HG03460 (cell line): ENCODE measurements around the gene PNPLA4.

Experiments used
- ATAC-seq: cut with Tn5 transposase; IDR thresholded peaks from one replicate; pipeline ENCODE4 v1.9.1; 2021; ENCODE audit not compliant: unreplicated experiment

The PNPLA4 gene

DNA sequence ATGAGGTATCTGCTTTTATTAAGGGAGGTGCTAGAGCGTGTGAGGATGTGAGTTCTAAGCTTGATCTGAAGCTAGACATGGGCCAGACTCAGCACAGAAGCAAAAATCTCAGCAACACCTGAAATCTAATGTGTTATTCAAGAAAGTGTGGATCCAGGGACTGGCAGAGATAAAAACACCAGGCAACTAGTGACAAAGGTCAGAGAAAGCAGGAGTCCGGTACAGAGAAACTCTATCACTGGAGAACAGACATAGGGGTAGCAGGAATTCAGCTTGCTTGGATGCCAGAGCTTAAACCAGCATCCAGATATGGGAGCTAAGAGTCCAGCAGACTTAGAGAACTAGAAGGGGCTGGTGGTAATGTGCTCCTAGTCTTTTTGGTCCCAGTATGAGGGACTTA, 50.3 kb downstream of the PNPLA4 start:
- no peak for ATAC-seq

DNA sequence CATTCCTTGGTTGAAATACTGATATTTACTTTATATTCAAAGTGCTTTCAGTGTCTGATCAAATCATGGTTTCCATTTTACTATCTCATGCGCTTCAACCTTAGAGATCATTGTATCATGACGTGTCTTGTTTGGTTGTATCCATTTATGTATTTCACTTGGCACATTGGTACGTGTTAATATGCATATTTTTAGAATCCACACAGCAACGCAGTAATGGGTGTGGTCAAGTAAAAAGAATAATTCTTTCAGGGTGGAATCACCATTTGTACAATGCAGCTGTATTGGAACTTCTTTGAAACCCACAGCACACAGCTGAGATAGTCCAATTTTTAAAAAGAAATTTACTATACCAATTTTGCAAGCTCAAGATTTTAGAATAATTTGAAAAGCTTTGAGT, 55.2 kb downstream of the PNPLA4 start:
- ATAC-seq = no peak

- no peak for ATAC-seq
Observed at GRCh38 chrX:7852166-7852565, 75.0 kb downstream of the PNPLA4 start.
